Spleen (tissue), 7 donors: ENCODE results near the gene HSH2D.

Experiments
- CTCF ChIP-seq, 11 experiments: fragments of 200-600 bp in 7 of 11; fragments of 450-650 bp in 4 of 11; sonication (generic) in 4 of 11; IDR thresholded peaks in 8 of 11; conservative IDR thresholded peaks in 3 of 11; 1 replicate in 7 of 11; 2 replicates in 4 of 11; pipeline versions ENCODE4 v1.4.0 to v1.8.0; 2016 to 2021; ENCODE audit warnings: antibody characterized with exemption in 11 of 11, inconsistent platforms in 4 of 11, mild to moderate bottlenecking in 1 of 11
- POLR2A ChIP-seq, 3 donors: fragments of 450-650 bp; IDR thresholded peaks; one replicate each; pipeline ENCODE4 v1.5.1; 2017; ENCODE audit warnings: antibody characterized with exemption in 3 of 3, mild to moderate bottlenecking in 1 of 3
- donor health status: DM: no; HTN: no; CAD: no; lungs with moderate emphysema.
- donor health status: DM: no; HTN: no; CAD: no.
- donor health status: DM: no; HTN: no; CAD: no.

GRCh38 chr19:16201011-16201391 is 57.5 kb downstream of the HSH2D start:
- no peak for TF ChIP-seq CTCF (IDR thresholded peaks at IDR 0.05 in 8 of 11, conservative IDR thresholded peaks at IDR 0.05 in 3 of 11)
- no peak for TF ChIP-seq POLR2A (IDR thresholded peaks at IDR 0.05)
